DND-41 (cell line): ENCODE measurements around the gene DLGAP1.

Experiments
- ATAC-seq: fragments of 200-7000 bp; cut with Tn5 transposase; 3 replicates; pipeline ENCODE4 v1.9.1; 2021; ENCODE audit warnings: low read depth; ENCODE audit not compliant: insufficient read depth
- DNase-seq: peaks from one replicate; pipeline ENCODE4 v3.0.0-alpha.2; 2020
- H2AFZ ChIP-seq: 2 replicates; pipeline ENCODE4 v1.6.0; 2012; ENCODE audit warnings: low read depth, low read length
- H3K27ac ChIP-seq: 2 replicates; pipeline ENCODE4 v1.5.1; 2012; ENCODE audit warnings: low read length, inconsistent platforms
- H3K27me3 ChIP-seq: fragments of 200-600 bp; sonication (generic); 2 replicates; pipeline ENCODE4 v1.6.0; 2012; ENCODE audit warnings: low read length, mild to moderate bottlenecking, inconsistent platforms; ENCODE audit not compliant: insufficient read depth, poor library complexity
- H3K36me3 ChIP-seq: 2 replicates; pipeline ENCODE4 v1.5.1; 2012; ENCODE audit warnings: low read length, inconsistent platforms; ENCODE audit not compliant: insufficient read depth
- H3K4me1 ChIP-seq: 2 replicates; pipeline ENCODE4 v1.5.1; 2012; ENCODE audit warnings: mild to moderate bottlenecking, low read length; ENCODE audit not compliant: insufficient read depth
- H3K4me2 ChIP-seq: 2 replicates; pipeline ENCODE4 v1.6.0; 2012; ENCODE audit warnings: mild to moderate bottlenecking, moderate library complexity, low read length, inconsistent platforms; ENCODE audit not compliant: insufficient read depth
- H3K4me3 ChIP-seq, 2 experiments: fragments of 200-600 bp in 1 of 2; shearing (Covaris generic) in 1 of 2; 2 replicates each; pipeline ENCODE4 v1.5.1; 2012 to 2016; ENCODE audit warnings: inconsistent platforms in 2 of 2, low read length in 2 of 2, mild to moderate bottlenecking in 2 of 2, low read depth in 1 of 2, moderate library complexity in 1 of 2
- H3K79me2 ChIP-seq: 2 replicates; pipeline ENCODE4 v1.6.0; 2012; ENCODE audit warnings: low read length, inconsistent platforms; ENCODE audit not compliant: insufficient read depth
- H3K9ac ChIP-seq: 2 replicates; pipeline ENCODE4 v1.6.0; 2012; ENCODE audit warnings: low read depth, mild to moderate bottlenecking, inconsistent platforms, low read length, moderate library complexity
- H3K9me3 ChIP-seq: 2 replicates; pipeline ENCODE4 v1.5.1; 2012; ENCODE audit warnings: low read length, moderate library complexity, mild to moderate bottlenecking, inconsistent platforms; ENCODE audit not compliant: insufficient read depth, severe bottlenecking
- H4K20me1 ChIP-seq: 2 replicates; pipeline ENCODE4 v1.6.0; 2012; ENCODE audit warnings: low read length; ENCODE audit not compliant: insufficient read depth
- EZH2 ChIP-seq: IDR thresholded peaks from 3 replicates; pipeline ENCODE4 v1.6.1; 2012; ENCODE audit warnings: borderline replicate concordance, low read depth, mild to moderate bottlenecking, moderate library complexity, low read length, inconsistent platforms; ENCODE audit not compliant: severe bottlenecking
- TF ChIP-seq, protein P1 (sequence below): IDR thresholded peaks from 2 replicates; pipeline ENCODE4 v1.5.1; 2012; ENCODE audit warnings: borderline replicate concordance, low read length, moderate library complexity, mild to moderate bottlenecking; ENCODE audit not compliant: poor library complexity, severe bottlenecking; ENCODE audit errors: extremely low read depth

DLGAP1 gene

DNA sequence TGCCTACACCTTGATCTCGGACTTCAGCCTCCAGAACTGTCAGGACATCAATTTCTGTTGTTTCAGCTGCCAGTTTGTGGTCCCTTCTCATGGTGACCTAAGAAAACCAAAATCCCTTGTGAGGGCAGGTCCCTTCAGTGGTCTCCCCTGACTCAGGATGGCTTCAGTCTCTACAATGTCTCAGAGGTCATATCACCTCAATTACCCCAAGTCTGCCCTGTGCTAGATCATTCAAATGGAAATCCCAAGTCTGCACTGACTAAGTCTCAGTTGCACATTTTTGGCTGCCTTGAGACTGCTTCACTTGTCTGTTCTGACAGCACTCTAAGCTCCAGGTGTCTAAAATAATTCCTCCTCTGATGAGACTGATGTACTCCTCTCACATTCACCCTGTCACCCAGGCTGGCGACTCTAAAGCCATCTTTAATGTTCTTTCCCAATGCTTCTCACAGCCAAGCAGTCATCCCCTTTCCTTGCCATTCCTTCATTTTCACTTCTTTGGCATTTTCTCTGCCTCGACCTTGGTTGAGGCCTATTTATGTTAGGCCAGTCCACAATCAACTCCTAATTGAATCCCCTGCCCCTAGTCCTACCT lies 470.8 kb downstream of the DLGAP1 start:
- H3K9ac ChIP-seq: no peak overlapping the region

DNA sequence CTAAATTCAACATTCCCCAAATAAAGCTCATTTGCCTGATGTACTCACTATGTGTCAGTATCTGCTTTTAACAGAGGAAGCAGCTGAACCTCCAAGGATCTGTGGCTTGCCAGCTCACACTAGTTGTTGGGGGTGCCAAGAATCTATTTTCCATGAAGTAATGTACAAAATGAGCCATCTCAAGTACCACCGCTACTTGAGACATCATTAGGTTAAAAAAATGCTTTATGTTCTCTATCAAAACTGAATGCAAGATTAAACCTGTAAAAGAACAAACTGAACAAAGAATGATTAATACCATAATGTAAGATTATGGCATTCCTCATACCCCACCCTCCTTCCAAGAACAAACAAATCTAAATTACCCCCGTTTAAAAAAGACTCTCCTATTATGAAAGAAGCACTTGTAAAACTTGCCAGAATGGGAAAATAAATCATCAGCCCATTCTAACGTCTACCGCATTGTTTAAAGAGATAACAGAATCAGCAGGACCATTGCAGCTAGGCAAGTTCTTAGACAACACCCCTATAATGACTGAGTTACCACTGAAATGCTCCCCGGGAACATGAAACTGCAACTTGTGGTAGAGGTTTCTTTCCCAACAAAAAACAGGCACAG lies 471.6 kb downstream of the DLGAP1 start:
- Histone ChIP-seq H3K4me2 (no peak overlapping the region), H2AFZ (no peak overlapping the region), H3K9ac (no peak overlapping the region), H3K4me1 (peaks cover 10% of the 10 kb centered on the region), H3K27me3 (no peaks in the 10 kb centered on the region), H3K36me3 (no peaks in the 10 kb centered on the region), H3K27ac (no peak overlapping the region), H3K4me3 (no peak overlapping the region), H4K20me1 (no peaks in the 10 kb centered on the region), H3K79me2 (no peaks in the 10 kb centered on the region), H3K9me3 (no peaks in the 10 kb centered on the region)
- DNase-seq (no peak), ATAC-seq (no peak)
- TF ChIP-seq, protein P1, sequence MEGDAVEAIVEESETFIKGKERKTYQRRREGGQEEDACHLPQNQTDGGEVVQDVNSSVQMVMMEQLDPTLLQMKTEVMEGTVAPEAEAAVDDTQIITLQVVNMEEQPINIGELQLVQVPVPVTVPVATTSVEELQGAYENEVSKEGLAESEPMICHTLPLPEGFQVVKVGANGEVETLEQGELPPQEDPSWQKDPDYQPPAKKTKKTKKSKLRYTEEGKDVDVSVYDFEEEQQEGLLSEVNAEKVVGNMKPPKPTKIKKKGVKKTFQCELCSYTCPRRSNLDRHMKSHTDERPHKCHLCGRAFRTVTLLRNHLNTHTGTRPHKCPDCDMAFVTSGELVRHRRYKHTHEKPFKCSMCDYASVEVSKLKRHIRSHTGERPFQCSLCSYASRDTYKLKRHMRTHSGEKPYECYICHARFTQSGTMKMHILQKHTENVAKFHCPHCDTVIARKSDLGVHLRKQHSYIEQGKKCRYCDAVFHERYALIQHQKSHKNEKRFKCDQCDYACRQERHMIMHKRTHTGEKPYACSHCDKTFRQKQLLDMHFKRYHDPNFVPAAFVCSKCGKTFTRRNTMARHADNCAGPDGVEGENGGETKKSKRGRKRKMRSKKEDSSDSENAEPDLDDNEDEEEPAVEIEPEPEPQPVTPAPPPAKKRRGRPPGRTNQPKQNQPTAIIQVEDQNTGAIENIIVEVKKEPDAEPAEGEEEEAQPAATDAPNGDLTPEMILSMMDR: no peak

More for the DNA sequence above, 470.8 kb downstream of the DLGAP1 start:
- Histone ChIP-seq H3K27me3 (no peaks in the 10 kb centered on the region), H4K20me1 (no peaks in the 10 kb centered on the region), H2AFZ (0 out of 2 replicates have a peak overlapping the region, but pooled peaks have one; percentile 53), H3K27ac (no peak overlapping the region), H3K4me2 (no peak overlapping the region), H3K79me2 (no peaks in the 10 kb centered on the region), H3K36me3 (no peaks in the 10 kb centered on the region), H3K4me1 (peaks cover 10% of the 10 kb centered on the region), H3K4me3 (no peak overlapping the region), H3K9me3 (no peaks in the 10 kb centered on the region)
- no peak for DNase-seq
- no peak for TF ChIP-seq EZH2
- TF ChIP-seq, protein P1: no peak
- no peak; the same call in 2 of the 3 replicates for ATAC-seq

DNA sequence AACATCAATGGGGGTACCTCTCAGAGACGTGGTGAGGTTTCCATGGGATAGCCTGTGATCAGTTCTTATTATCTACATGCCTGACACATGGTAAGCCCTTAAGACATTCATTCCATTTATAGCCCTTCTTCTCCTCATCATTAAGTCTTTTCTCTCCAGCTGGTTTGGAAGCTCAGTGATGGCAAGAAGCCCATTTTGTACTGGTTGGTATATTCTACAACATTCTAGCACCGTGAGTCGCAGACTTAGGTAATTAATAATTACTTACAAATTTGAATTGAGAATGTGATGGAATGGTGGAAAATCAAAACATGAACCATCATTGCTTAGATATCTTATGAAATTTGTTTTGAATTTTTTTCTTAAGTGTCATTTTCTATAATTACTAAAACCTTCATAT lies 472.6 kb downstream of the DLGAP1 start:
- Histone ChIP-seq H3K9ac (no peak overlapping the region), H3K27ac (no peak overlapping the region), H3K79me2 (no peaks in the 10 kb centered on the region), H3K9me3 (no peaks in the 10 kb centered on the region), H3K4me1 (peaks cover 10% of the 10 kb centered on the region), H3K27me3 (no peaks in the 10 kb centered on the region), H3K36me3 (no peaks in the 10 kb centered on the region), H4K20me1 (no peaks in the 10 kb centered on the region), H2AFZ (no peak overlapping the region), H3K4me3 (no peak overlapping the region), H3K4me2 (no peak overlapping the region)
- no peak for DNase-seq
- TF ChIP-seq, protein P1: no peak
- no peak for TF ChIP-seq EZH2
- ATAC-seq: no peak
